ENCODE measurements around the gene OTOS.

Gene OTOS

GRCh38 chr2:240179941-240180666 is 39.6 kb upstream of the OTOS start:
- no peak overlapping the region for H3K27ac ChIP-seq (ENCODE audit: insufficient read depth, low read depth, low read length, poor library complexity, severe bottlenecking)
- 94% methylated on average over 8 of the region's 8 CpGs for WGBS, 2 experiments
- no peaks in the 10 kb centered on the region for H3K4me1 ChIP-seq (ENCODE audit: control insufficient read depth, insufficient read depth, low read length)
- H3K27me3 ChIP-seq (ENCODE audit: control insufficient read depth, insufficient read depth, low read length, poor library complexity, severe bottlenecking), result no peaks in the 10 kb centered on the region
- no peaks in the 10 kb centered on the region for H3K9me3 ChIP-seq (ENCODE audit: control insufficient read depth, low read length)
- no peak overlapping the region for H3K4me3 ChIP-seq (ENCODE audit: insufficient read depth, low read depth, low read length)
- no peaks in the 10 kb centered on the region for H3K36me3 ChIP-seq (ENCODE audit: control insufficient read depth, insufficient read depth, low read length)

GRCh38 chr2:240179186-240179815 is 38.8 kb upstream of the OTOS start:
- Histone ChIP-seq H3K27ac (ENCODE audit: insufficient read depth, low read depth, low read length, poor library complexity, severe bottlenecking) (no peak overlapping the region), H3K36me3 (ENCODE audit: control insufficient read depth, insufficient read depth, low read length) (no peaks in the 10 kb centered on the region), H3K4me1 (ENCODE audit: control insufficient read depth, insufficient read depth, low read length) (no peaks in the 10 kb centered on the region), H3K27me3 (ENCODE audit: control insufficient read depth, insufficient read depth, low read length, poor library complexity, severe bottlenecking) (no peaks in the 10 kb centered on the region), H3K4me3 (ENCODE audit: insufficient read depth, low read depth, low read length) (no peak overlapping the region), H3K9me3 (ENCODE audit: control insufficient read depth, low read length) (no peaks in the 10 kb centered on the region)
- 88 to 90% methylated on average over 11 of the region's 11 CpGs for WGBS, 2 experiments

GRCh38 chr2:240178564-240178963 is 38.1 kb upstream of the OTOS start:
- 87 to 94% methylated on average over 3 of the region's 3 CpGs for WGBS, 2 experiments
- no peaks in the 10 kb centered on the region for H3K27me3 ChIP-seq (ENCODE audit: control insufficient read depth, insufficient read depth, low read length, poor library complexity, severe bottlenecking)

GRCh38 chr2:240174496-240174895 is 34.0 kb upstream of the OTOS start:
- no peak overlapping the region for H3K27ac ChIP-seq (ENCODE audit: insufficient read depth, low read depth, low read length, poor library complexity, severe bottlenecking)
- no peaks in the 10 kb centered on the region for H3K27me3 ChIP-seq (ENCODE audit: control insufficient read depth, insufficient read depth, low read length, poor library complexity, severe bottlenecking)
- 94 to 95% methylated on average over 7 of the region's 7 CpGs for WGBS, 2 experiments
- H3K4me3 ChIP-seq (ENCODE audit: insufficient read depth, low read depth, low read length), result no peak overlapping the region
- peaks cover 18% of the 10 kb centered on the region for H3K4me1 ChIP-seq (ENCODE audit: control insufficient read depth, insufficient read depth, low read length)
- no peaks in the 10 kb centered on the region for H3K36me3 ChIP-seq (ENCODE audit: control insufficient read depth, insufficient read depth, low read length)
- no peaks in the 10 kb centered on the region for H3K9me3 ChIP-seq (ENCODE audit: control insufficient read depth, low read length)

More at GRCh38 chr2:240178564-240178963, 38.1 kb upstream of the OTOS start:
- Histone ChIP-seq H3K27ac (ENCODE audit: insufficient read depth, low read depth, low read length, poor library complexity, severe bottlenecking) (no peak overlapping the region), H3K4me3 (ENCODE audit: insufficient read depth, low read depth, low read length) (no peak overlapping the region), H3K9me3 (ENCODE audit: control insufficient read depth, low read length) (no peaks in the 10 kb centered on the region), H3K4me1 (ENCODE audit: control insufficient read depth, insufficient read depth, low read length) (no peaks in the 10 kb centered on the region), H3K36me3 (ENCODE audit: control insufficient read depth, insufficient read depth, low read length) (no peaks in the 10 kb centered on the region)

GRCh38 chr2:240172071-240172895 is 31.8 kb upstream of the OTOS start:
- 92 to 94% methylated on average over 13 of the region's 13 CpGs for whole genome bisulfite sequencing, 2 experiments
- Histone ChIP-seq H3K27me3 (ENCODE audit: control insufficient read depth, insufficient read depth, low read length, poor library complexity, severe bottlenecking) (no peaks in the 10 kb centered on the region), H3K27ac (ENCODE audit: insufficient read depth, low read depth, low read length, poor library complexity, severe bottlenecking) (no peak overlapping the region), H3K4me3 (ENCODE audit: insufficient read depth, low read depth, low read length) (no peak overlapping the region), H3K36me3 (ENCODE audit: control insufficient read depth, insufficient read depth, low read length) (no peaks in the 10 kb centered on the region), H3K4me1 (ENCODE audit: control insufficient read depth, insufficient read depth, low read length) (peaks cover 18% of the 10 kb centered on the region), H3K9me3 (ENCODE audit: control insufficient read depth, low read length) (no peaks in the 10 kb centered on the region)

- Histone ChIP-seq H3K4me3 (ENCODE audit: insufficient read depth, low read depth, low read length) (no peak overlapping the region), H3K27me3 (ENCODE audit: control insufficient read depth, insufficient read depth, low read length, poor library complexity, severe bottlenecking) (no peaks in the 10 kb centered on the region), H3K4me1 (ENCODE audit: control insufficient read depth, insufficient read depth, low read length) (peaks cover 18% of the 10 kb centered on the region), H3K9me3 (ENCODE audit: control insufficient read depth, low read length) (no peaks in the 10 kb centered on the region), H3K27ac (ENCODE audit: insufficient read depth, low read depth, low read length, poor library complexity, severe bottlenecking) (no peak overlapping the region), H3K36me3 (ENCODE audit: control insufficient read depth, insufficient read depth, low read length) (no peaks in the 10 kb centered on the region)
- WGBS, 2 experiments, result 91% methylated on average over 3 of the region's 3 CpGs
Observed at GRCh38 chr2:240170883-240171282, 30.4 kb upstream of the OTOS start.

- Histone ChIP-seq H3K27ac (ENCODE audit: insufficient read depth, low read depth, low read length, poor library complexity, severe bottlenecking) (no peak overlapping the region), H3K9me3 (ENCODE audit: control insufficient read depth, low read length) (no peaks in the 10 kb centered on the region), H3K27me3 (ENCODE audit: control insufficient read depth, insufficient read depth, low read length, poor library complexity, severe bottlenecking) (no peaks in the 10 kb centered on the region), H3K4me1 (ENCODE audit: control insufficient read depth, insufficient read depth, low read length) (peaks cover 18% of the 10 kb centered on the region), H3K4me3 (ENCODE audit: insufficient read depth, low read depth, low read length) (no peak overlapping the region), H3K36me3 (ENCODE audit: control insufficient read depth, insufficient read depth, low read length) (no peaks in the 10 kb centered on the region)
- WGBS, 2 experiments, result 37 to 54% methylated on average over 4 to 5 of the region's 6 CpGs
Observed at GRCh38 chr2:240170354-240170735, 29.9 kb upstream of the OTOS start.

- no peak overlapping the region for H3K27ac ChIP-seq (ENCODE audit: insufficient read depth, low read depth, low read length, poor library complexity, severe bottlenecking)
- no peaks in the 10 kb centered on the region for H3K27me3 ChIP-seq (ENCODE audit: control insufficient read depth, insufficient read depth, low read length, poor library complexity, severe bottlenecking)
- 84 to 85% methylated on average over 15 of the region's 15 CpGs for WGBS, 2 experiments
- no peaks in the 10 kb centered on the region for H3K9me3 ChIP-seq (ENCODE audit: control insufficient read depth, low read length)
- no peak overlapping the region for H3K4me3 ChIP-seq (ENCODE audit: insufficient read depth, low read depth, low read length)
- H3K4me1 ChIP-seq (ENCODE audit: control insufficient read depth, insufficient read depth, low read length), result peaks cover 18% of the 10 kb centered on the region
- H3K36me3 ChIP-seq (ENCODE audit: control insufficient read depth, insufficient read depth, low read length), result no peaks in the 10 kb centered on the region
Observed at GRCh38 chr2:240169486-240170353, 29.3 kb upstream of the OTOS start.

GRCh38 chr2:240168546-240169361 is 28.3 kb upstream of the OTOS start:
- Histone ChIP-seq H3K27me3 (ENCODE audit: control insufficient read depth, insufficient read depth, low read length, poor library complexity, severe bottlenecking) (no peaks in the 10 kb centered on the region), H3K27ac (ENCODE audit: insufficient read depth, low read depth, low read length, poor library complexity, severe bottlenecking) (no peak overlapping the region), H3K9me3 (ENCODE audit: control insufficient read depth, low read length) (no peaks in the 10 kb centered on the region), H3K4me1 (ENCODE audit: control insufficient read depth, insufficient read depth, low read length) (peaks cover 18% of the 10 kb centered on the region), H3K36me3 (ENCODE audit: control insufficient read depth, insufficient read depth, low read length) (no peaks in the 10 kb centered on the region), H3K4me3 (ENCODE audit: insufficient read depth, low read depth, low read length) (no peak overlapping the region)
- WGBS, 2 experiments, result 88% methylated on average over 26 of the region's 26 CpGs

Data from ectodermal cell (in vitro differentiated cells).